CD4-positive, alpha-beta T cell (primary cell): ENCODE results near the gene C1orf35. TPM values are rescaled to one million over a fixed set of nuclear protein-coding genes. Genes with fewer than 3 reads are reported as not detected.

Experiments used
- ATAC-seq: fragments of 200-7000 bp; cut with Tn5 transposase; one replicate; pipeline ENCODE4 v1.10.0; 2022; ENCODE audit warnings: mild to moderate bottlenecking; ENCODE audit not compliant: poor library complexity
- CTCF ChIA-PET: fragments of 350-600 bp; sonication (Branson Sonifier 250); formaldehyde crosslinking; loops from one replicate; lab custom pipeline; 2021; ENCODE audit warnings: antibody characterized with exemption, inconsistent platforms; lab: Charles Lee
- POLR2A ChIA-PET: fragments of 350-600 bp; sonication (Branson Sonifier 250); formaldehyde crosslinking; loops from one replicate; lab custom pipeline; 2021; ENCODE audit warnings: antibody characterized with exemption, inconsistent platforms; lab: Charles Lee
- DNase-seq, 14 experiments: peaks; one replicate each; pipeline ENCODE4 v3.0.0-alpha.2; 2013 to 2020; ENCODE audit warnings: mixed read lengths in 2 of 14
- H3K27ac ChIP-seq, 2 donors: one replicate each; pipeline versions ENCODE4 v1.5.1 to v1.7.0; 2013; ENCODE audit warnings: low read length in 2 of 2, low read depth in 1 of 2, mild to moderate bottlenecking in 1 of 2
- H3K27me3 ChIP-seq, 2 experiments: 1 replicate in 1 of 2; 2 replicates in 1 of 2; pipeline versions ENCODE4 v1.6.1 to v1.7.0; 2013; ENCODE audit warnings: low read length in 2 of 2, control low read depth in 1 of 2, mild to moderate bottlenecking in 1 of 2, moderate library complexity in 1 of 2; ENCODE audit not compliant: insufficient read depth in 2 of 2, control insufficient read depth in 1 of 2
- H3K36me3 ChIP-seq: one replicate; pipeline ENCODE4 v1.6.1; 2013; ENCODE audit warnings: low read length, control low read depth; ENCODE audit not compliant: insufficient read depth
- H3K4me1 ChIP-seq: one replicate; pipeline ENCODE4 v1.6.1; 2013; ENCODE audit warnings: low read length, control low read depth; ENCODE audit not compliant: insufficient read depth
- H3K4me3 ChIP-seq: one replicate; pipeline ENCODE4 v1.5.1; 2013; ENCODE audit warnings: mild to moderate bottlenecking, low read length, moderate library complexity
- H3K9me3 ChIP-seq, 2 experiments: 1 replicate in 1 of 2; 2 replicates in 1 of 2; pipeline versions ENCODE4 v1.6.1 to v1.7.0; 2013; ENCODE audit warnings: low read length in 2 of 2, mild to moderate bottlenecking in 2 of 2, control low read depth in 1 of 2, moderate library complexity in 1 of 2; ENCODE audit not compliant: control insufficient read depth in 1 of 2, insufficient read depth in 1 of 2
- H3K27ac Mint-ChIP-seq: one replicate; pipeline ENCODE4 v1.8.0; 2020; ENCODE audit warnings: mixed read lengths
- H3K27me3 Mint-ChIP-seq: one replicate; pipeline ENCODE4 v1.8.0; 2021; ENCODE audit warnings: mixed read lengths
- H3K36me3 Mint-ChIP-seq: one replicate; pipeline ENCODE4 v1.8.0; 2021; ENCODE audit warnings: low read depth, mixed read lengths
- H3K4me1 Mint-ChIP-seq: one replicate; pipeline ENCODE4 v1.8.0; 2021; ENCODE audit warnings: low read depth, mixed read lengths
- H3K4me3 Mint-ChIP-seq: one replicate; pipeline ENCODE4 v1.8.0; 2020; ENCODE audit warnings: mild to moderate bottlenecking, mixed read lengths
- H3K9me3 Mint-ChIP-seq: one replicate; pipeline ENCODE4 v1.8.0; 2020; ENCODE audit warnings: mixed read lengths
- CTCF ChIP-seq: fragments of 200-600 bp; IDR thresholded peaks from one replicate; pipeline ENCODE4 v1.8.0; 2022; ENCODE audit warnings: antibody characterized with exemption, mild to moderate bottlenecking
- intact Hi-C, 2 experiments: fragments of 100-400 bp; cut with DNase I in 1 of 2; cut with micrococcal nuclease in 1 of 2; formaldehyde crosslinking; loops; one replicate each; pipeline versions ENCODE4 v1.15.1 to v1.9.0; 2023 to 2025; cut with DNase I, micrococcal nuclease
- total RNA-seq, 174 experiments: library from RNA in 2 of 174; stranded (reverse) in 2 of 174; gene quantifications; one replicate each; pipeline ENCODE4 v1.2.3 and lab custom pipeline; 2021 to 2026

C1orf35 gene
- total RNA-seq, 2 experiments from 2014 or later: 36.6 to 40.3 TPM

GRCh38 chr1:228070173-228070572, 33.0 kb downstream of the C1orf35 start:
- ChIA-PET CTCF (no interaction called here), POLR2A (no interaction called here)
- H3K9me3 Mint-ChIP-seq: no peaks in the 10 kb centered on the region
- DNase-seq (no peak), ATAC-seq (no peak)
- H3K9me3 ChIP-seq: peaks cover 0 to 3% of the 10 kb centered on the region in 2 experiments
- no peaks in the 10 kb centered on the region for H3K36me3 ChIP-seq
- H3K27ac Mint-ChIP-seq: no peak overlapping the region
- no peak overlapping the region for H3K4me3 Mint-ChIP-seq
- H3K4me1 Mint-ChIP-seq: peaks cover 5% of the 10 kb centered on the region
- no peak overlapping the region for H3K27ac ChIP-seq
- no peaks in the 10 kb centered on the region for H3K4me1 ChIP-seq
- H3K27me3 ChIP-seq: peaks cover 18 to 36% of the 10 kb centered on the region in 2 experiments
- intact Hi-C loops: no loop called here
- H3K36me3 Mint-ChIP-seq: no peaks in the 10 kb centered on the region
- no peak overlapping the region for H3K4me3 ChIP-seq
- peaks cover 16% of the 10 kb centered on the region for H3K27me3 Mint-ChIP-seq
- no peak for TF ChIP-seq CTCF

- ChIA-PET CTCF (no interaction called here), POLR2A (no interaction called here)
- H3K4me3 Mint-ChIP-seq: no peak overlapping the region
- no peak for ATAC-seq
- Histone ChIP-seq H3K4me1 (no peaks in the 10 kb centered on the region), H3K27ac (no peak overlapping the region), H3K27me3 (peaks cover 22 to 52% of the 10 kb centered on the region in 2 experiments), H3K9me3 (peaks cover 0 to 15% of the 10 kb centered on the region in 2 experiments), H3K4me3 (no peak overlapping the region), H3K36me3 (no peaks in the 10 kb centered on the region)
- peaks cover 16% of the 10 kb centered on the region for H3K27me3 Mint-ChIP-seq
- no peaks in the 10 kb centered on the region for H3K4me1 Mint-ChIP-seq
- no peaks in the 10 kb centered on the region for H3K9me3 Mint-ChIP-seq
- no peak for DNase-seq
- no peak for TF ChIP-seq CTCF
- intact Hi-C loops: no loop called here
- H3K36me3 Mint-ChIP-seq: no peaks in the 10 kb centered on the region
- H3K27ac Mint-ChIP-seq: no peak overlapping the region
Observed at GRCh38 chr1:228068359-228068758, 34.8 kb downstream of the C1orf35 start.

DNA sequence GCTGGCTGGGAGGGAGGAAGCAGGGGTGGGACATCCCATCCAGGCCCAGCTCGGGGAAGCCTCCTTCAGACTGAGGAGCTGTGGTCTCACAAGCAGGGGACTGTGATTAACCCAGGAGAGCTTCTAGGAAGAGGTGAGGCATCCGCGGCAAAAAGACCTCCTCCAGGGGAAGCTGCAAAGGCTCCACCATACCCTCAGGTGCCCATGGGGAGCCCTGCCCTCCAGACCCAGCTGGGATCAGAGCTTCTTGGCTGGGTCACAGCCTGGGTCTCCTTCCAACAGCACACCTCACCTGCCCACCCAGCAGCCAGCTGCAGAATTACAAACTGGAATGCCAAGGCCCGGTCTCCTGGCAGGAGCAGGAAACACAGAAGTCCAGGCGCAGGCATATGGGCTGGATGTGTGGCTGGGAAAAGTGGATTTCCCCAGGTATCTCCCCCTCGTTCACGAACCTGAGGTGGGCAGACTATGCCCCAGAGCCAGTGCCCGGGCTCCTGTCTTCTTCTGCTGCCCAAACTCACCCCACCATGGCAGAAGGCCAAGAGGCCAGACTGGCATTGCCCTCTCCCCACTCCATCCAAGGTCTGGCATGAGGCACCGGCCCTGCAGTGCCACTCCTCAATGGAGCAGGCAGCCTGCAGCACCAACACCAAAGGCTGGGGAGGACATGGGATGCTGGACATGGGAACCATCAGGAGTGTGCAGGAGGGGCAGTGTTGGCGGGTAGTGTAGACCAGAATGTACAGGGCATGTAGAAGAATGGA, 36.1 kb downstream of the C1orf35 start:
- intact Hi-C loops: no loop called here
- ChIA-PET POLR2A (no interaction called here), CTCF (no interaction called here)
- no peaks in the 10 kb centered on the region for H3K9me3 Mint-ChIP-seq
- no peak for ATAC-seq
- Histone ChIP-seq H3K27ac (no peak overlapping the region), H3K9me3 (peaks cover 0 to 28% of the 10 kb centered on the region in 2 experiments), H3K36me3 (no peaks in the 10 kb centered on the region), H3K27me3 (peaks cover 31 to 65% of the 10 kb centered on the region in 2 experiments), H3K4me3 (no peak overlapping the region), H3K4me1 (no peaks in the 10 kb centered on the region)
- no peaks in the 10 kb centered on the region for H3K36me3 Mint-ChIP-seq
- H3K4me1 Mint-ChIP-seq: no peaks in the 10 kb centered on the region
- DNase-seq: no peak
- H3K27me3 Mint-ChIP-seq: peaks cover 22% of the 10 kb centered on the region
- no peak for TF ChIP-seq CTCF
- no peak overlapping the region for H3K4me3 Mint-ChIP-seq
- no peak overlapping the region for H3K27ac Mint-ChIP-seq
